ENCODE measurements around the gene RETN. TPM values are rescaled to one million over a fixed set of nuclear protein-coding genes. Genes with fewer than 3 reads are reported as not detected.

Gene RETN, protein sequence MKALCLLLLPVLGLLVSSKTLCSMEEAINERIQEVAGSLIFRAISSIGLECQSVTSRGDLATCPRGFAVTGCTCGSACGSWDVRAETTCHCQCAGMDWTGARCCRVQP
- total RNA-seq: not detected in 2 replicates

DNA sequence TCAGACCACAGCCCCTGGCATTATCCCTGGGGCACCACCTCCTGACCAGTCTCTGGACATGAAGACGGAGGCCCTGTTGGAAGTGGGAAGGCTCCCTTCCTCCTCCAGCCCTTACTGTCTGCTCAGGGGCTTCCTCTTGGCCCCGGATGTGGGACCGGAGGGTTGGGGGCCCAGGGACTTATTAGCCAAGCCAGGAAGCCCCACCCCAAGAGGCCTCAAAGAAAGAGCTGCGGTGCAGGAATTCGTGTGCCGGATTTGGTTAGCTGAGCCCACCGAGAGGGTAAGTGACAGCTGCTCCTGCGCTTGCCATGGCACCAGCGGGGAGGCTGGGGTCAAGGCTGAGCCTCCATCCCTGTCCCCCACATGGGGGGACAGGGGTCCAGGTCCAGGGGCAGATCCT lies at the start of gene RETN:
TSS of gene RETN (plus strand) at position 208 of the 400 bp plus-strand sequence. CDS start 278 bp downstream, outside the sequence.

DNA sequence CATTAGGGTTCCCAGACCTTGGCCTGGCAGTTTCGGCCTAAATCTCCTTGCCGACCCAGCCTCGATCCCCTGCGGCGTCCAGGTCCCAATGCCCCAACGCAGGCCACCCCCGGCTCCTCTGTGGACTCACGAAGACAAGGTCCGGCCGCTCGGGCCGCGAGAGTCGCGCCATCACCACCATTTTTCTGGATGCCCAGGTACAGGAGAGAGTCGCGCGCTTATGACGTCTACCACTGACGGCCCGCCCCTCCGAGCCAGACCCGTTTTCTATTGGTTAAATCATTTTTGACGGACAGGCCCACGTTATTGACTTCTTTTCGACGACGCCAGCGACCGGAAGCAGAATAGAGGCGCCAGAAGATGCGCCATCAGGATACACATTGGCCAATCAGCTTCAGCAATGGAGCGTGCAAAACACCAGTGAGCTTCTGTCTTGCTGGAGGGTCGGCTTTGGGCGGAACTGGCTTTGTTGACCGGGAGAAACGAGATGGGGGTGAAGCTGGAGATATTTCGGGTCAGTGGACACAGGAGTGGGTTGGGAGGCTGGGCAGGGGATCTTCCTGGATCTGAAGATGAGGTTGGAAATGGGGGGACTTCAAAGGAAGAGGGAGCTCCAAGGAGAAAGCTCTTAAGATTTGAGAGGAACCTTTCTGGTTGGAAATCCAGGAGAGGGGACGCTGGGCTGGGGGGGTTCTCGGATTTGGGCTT lies 39.3 kb upstream of the RETN start, which contains the start of the genes PET100 and XAB2:
TSS of gene PET100 (plus strand) at position 447 of the 708 bp plus-strand sequence. CDS start at position 488, 41 bp downstream.
TSS of gene XAB2 (minus strand) at position 199 of the 708 bp plus-strand sequence. CDS start at position 181, 18 bp downstream.

DNA sequence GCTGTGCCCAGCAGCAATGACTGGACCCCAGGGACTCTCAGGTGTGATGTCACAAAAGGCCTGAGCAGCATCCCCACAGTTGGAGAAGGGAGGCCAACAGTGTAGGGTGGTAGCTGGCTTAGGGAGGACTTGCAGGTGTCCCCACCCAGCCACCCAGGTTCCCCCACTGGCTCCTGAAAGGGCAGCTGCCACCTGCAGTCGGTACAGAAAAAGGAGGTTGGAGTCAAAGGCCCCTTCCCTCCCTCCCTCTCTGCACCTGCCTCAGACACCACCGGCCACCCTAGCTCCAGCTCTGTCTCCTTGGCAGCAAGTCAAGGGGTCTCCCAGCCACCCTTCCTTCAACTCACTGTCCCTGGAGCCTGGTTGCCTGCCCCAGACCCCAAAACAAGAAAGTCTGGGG lies 35.2 kb upstream of the RETN start, which contains the start of gene PCP2:
TSS of gene PCP2 (minus strand) at position 22 of the 400 bp plus-strand sequence. CDS start 262 bp downstream, outside the sequence.

DNA sequence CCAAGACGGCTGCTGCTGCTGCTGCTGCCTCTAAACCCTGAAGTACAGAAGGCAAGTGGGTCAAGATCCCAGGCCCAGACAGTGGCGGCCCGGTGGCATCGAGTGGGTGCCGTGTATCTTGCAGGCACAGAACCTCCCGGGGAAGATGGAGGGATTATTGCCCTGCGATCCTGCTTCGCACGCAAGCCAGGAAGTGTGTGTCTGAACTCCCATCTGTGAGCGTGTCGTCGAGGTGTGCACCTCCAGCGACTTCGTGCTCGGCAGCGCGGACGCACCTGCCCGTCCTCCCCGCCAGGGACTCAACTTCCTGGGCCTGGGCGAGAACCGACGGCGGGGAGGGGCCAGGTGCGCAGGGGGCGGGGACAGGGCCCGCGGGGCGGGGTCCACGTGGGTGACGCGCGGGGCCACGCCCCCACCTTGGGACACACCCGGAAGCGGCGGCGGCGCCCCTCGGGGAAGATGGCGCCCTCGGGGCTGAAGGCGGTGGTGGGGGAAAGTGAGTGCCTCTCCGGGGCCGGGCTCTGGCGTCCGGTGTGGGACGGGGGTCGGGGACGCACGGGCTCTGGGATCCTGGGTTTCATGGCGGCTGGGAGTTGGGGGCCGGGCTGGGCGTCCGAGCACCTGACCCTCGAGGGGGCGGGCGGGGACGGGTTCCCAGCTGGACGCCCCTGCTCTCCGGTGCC lies 32.0 kb upstream of the RETN start, which contains the start of gene STXBP2:
TSS of gene STXBP2 (plus strand) at position 420 of the 683 bp plus-strand sequence. CDS start at position 460, 40 bp downstream.

DNA sequence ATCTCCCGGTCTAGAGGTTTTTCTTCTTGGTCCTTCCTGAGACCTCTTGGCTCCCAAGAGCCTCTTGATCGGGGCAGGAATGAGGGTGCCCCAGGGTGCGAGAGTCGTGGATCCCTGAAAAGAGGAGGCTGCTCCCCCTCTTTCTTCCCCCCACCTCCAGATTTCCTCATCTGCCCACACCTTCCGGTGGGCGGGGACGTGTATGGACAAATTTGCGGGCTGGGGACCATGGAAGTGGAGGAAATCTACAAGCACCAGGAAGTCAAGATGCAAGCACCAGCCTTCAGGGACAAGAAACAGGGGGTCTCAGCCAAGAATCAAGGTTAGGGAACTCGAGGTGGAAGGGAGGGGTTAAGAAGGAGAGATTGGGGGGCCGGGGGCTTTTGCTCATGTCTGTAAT lies 8.0 kb downstream of the RETN start, which contains the start of gene MCEMP1:
TSS of gene MCEMP1 (plus strand) at position 237 of the 400 bp plus-strand sequence. CDS start at position 268, 31 bp downstream.

DNA sequence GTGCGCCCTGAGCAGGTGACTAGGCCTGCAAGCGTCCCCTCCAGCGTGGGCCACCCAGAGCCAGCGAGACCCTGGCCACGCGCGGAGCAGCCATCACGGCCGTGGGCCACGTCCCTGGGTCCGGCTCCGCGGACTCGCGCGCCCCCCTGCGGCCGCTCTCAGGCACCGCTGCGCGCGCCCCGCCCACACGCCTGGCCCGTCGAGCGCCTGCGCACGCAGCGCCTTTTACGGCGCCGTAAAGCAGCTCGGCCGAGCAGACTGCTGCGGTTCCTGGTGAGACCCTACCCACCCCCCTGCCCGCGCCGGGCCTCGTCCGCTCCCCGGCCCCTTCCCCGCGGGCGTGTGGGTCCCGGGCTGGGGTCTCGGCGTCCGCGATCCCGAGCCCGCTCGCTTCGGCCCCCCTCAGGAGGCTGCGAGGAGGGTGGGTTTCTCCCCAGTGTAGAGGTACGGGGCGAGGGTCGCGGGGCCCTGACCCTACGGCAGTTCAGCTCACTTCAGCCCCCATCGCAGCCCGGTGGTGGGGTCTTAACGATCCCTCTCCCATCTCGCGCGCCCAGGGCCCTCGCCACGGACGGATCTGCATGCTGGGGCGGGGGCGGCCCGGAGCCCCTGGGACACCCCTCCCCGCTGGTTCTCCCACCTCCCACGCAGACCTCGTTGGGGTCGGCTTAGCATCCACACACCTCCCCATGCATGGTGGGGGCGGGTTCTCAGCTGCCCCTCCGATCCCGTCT lies 11.9 kb downstream of the RETN start, which contains the start of gene TRAPPC5:
TSS of gene TRAPPC5 (plus strand) at position 228 of the 734 bp plus-strand sequence. CDS start 1,421 bp downstream, outside the sequence.

DNA sequence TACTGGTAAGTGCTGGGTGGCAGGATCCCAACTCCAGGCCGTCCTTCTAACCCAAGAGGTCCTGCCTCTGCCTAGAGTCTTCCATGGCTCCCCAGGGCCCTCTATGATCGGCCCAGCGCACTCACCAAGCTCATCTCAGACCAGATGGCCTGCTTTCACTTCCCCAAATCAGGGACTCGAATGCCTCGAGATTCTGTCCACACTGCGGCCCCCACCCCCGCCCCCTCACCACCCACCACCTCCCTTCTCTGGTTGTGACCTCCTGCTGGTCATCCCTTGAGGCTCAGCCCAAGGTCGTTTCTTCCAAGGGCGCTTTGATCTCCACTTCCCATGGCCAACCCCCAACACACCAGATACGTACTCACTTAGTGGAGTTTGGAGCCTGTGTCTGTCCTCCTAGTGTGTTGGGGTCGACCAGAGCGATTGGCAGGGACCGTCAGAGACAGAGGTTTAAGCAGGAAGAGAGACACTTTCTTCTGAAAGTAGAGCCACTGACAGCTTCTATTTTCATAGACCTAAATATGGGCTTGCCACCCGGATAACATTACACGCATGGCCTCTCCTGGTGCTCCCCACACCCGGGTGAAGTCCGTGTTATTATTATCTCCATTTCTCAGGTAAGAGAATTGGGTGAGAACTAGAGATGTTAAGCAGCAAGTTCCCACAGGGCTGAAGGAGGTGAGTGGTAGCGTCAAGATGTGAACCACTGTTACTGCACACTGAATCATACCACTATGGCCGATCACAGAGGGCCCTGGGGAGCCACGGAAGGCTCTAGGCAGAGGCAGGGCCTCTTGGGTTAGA lies 33.0 kb downstream of the RETN start, which contains the start of gene FCER2:
TSS of gene FCER2 (minus strand) at position 478 of the 804 bp plus-strand sequence. CDS start 2,371 bp downstream, outside the sequence.

Other genes with a start within 250 kb of the RETN start
- 1.8 and 2.0 TPM in 2 replicates for gene PEX11G, start 180.0 kb upstream of the RETN start, total RNA-seq
- 22.7 and 31.2 TPM in 2 replicates for gene ZNF358, start 152.9 kb upstream of the RETN start, total RNA-seq
- 6.5 and 8.8 TPM in 2 replicates for gene MCOLN1, start 146.4 kb upstream of the RETN start, total RNA-seq
- gene PNPLA6, start 133.3 kb upstream of the RETN start, total RNA-seq: 96.8 and 167 TPM in 2 replicates
- not detected in 2 replicates for gene CAMSAP3, start 73.2 kb upstream of the RETN start, total RNA-seq
- 36.1 and 40.1 TPM in 2 replicates for gene XAB2, start 39.5 kb upstream of the RETN start, total RNA-seq
- 4.7 and 9.1 TPM in 2 replicates for gene PET100, start 39.3 kb upstream of the RETN start, total RNA-seq
- gene PCP2, start 35.3 kb upstream of the RETN start, total RNA-seq: not detected in 2 replicates
- 5.4 and 14.9 TPM in 2 replicates for gene STXBP2, start 31.9 kb upstream of the RETN start, total RNA-seq
- gene MCEMP1, start 8.0 kb downstream of the RETN start, total RNA-seq: not detected in 2 replicates
- gene TRAPPC5, start 11.8 kb downstream of the RETN start, total RNA-seq: 64.4 and 67.2 TPM in 2 replicates
- gene FCER2, start 33.1 kb downstream of the RETN start, total RNA-seq: not detected in 2 replicates
- not detected in 2 replicates for gene CLEC4G, start 63.1 kb downstream of the RETN start, total RNA-seq
- gene CD209, start 78.5 kb downstream of the RETN start, total RNA-seq: not detected in 2 replicates
- not detected in 2 replicates for gene CLEC4M, start 94.2 kb downstream of the RETN start, total RNA-seq
- 22.3 and 22.4 TPM in 2 replicates for gene EVI5L, start 161.2 kb downstream of the RETN start, total RNA-seq
- 0.10 TPM in 1 of 2 replicates, not detected in the other for gene PRR36, start 205.3 kb downstream of the RETN start, total RNA-seq
- 3.1 and 3.8 TPM in 2 replicates for gene LRRC8E, start 219.5 kb downstream of the RETN start, total RNA-seq
- 17.1 and 17.7 TPM in 2 replicates for gene MAP2K7, start 234.8 kb downstream of the RETN start, total RNA-seq
- gene TGFBR3L, start 245.8 kb downstream of the RETN start, total RNA-seq: 1.6 and 5.6 TPM in 2 replicates

Data from smooth muscle cell of the pulmonary artery (primary cell).